Measurements from ENCODE around the gene CNTN5. TPM values are rescaled to one million over a fixed set of nuclear protein-coding genes. Genes with fewer than 3 reads are reported as not detected.

Gene CNTN5
- total and polyA plus RNA-seq, 2 donors (not counting 1 experiment from before 2014, with no cell fraction given): not detected

DNA sequence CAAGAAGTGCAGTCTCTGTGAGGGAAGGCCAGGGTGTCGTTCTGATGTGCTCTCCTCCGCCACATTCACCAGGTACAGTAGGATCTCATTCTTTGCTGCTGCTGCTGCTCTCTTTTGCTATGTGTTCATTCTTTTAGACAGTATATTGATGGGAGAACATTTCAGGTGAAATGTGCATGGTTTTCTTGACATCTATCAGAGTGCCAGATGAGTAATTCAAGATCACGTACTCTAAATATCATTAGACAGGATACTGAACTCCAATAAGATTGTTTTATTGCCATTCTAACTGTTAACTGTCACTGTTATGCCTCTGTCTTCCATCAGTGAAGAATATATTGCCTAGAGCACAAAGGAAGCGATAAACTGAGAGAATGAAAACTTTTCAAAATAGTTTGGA lies 895.3 kb downstream of the CNTN5 start:
- Histone ChIP-seq H3K9me3 (ENCODE audit: control extremely low read depth in 1 of 3, control insufficient read depth in 2 of 3, insufficient read depth in 1 of 3, low read length in 2 of 3) (peaks cover 0 to 3% (median 0%) of the 10 kb centered on the region in 3 donors), H3K36me3 (replicated peaks in 1 of 2; ENCODE audit: control extremely low read depth in 1 of 2, control insufficient read depth in 1 of 2, extremely low read depth in 1 of 2, insufficient read depth in 2 of 2, low read length in 1 of 2) (no peaks in the 10 kb centered on the region), H3K4me1 (ENCODE audit: control insufficient read depth in 2 of 2, insufficient read depth in 2 of 2, low read length in 2 of 2) (no peaks in the 10 kb centered on the region), H3K9ac (ENCODE audit: low read length) (no peak overlapping the region), H3K4me2 (replicated peaks; ENCODE audit: low read depth, low read length, poor library complexity, severe bottlenecking) (no peak overlapping the region), H2AFZ (ENCODE audit: insufficient read depth, low read depth, low read length, poor library complexity, severe bottlenecking) (no peak overlapping the region), H3K27ac (ENCODE audit: low read length in 2 of 2) (no peak overlapping the region), H3K27me3 (replicated peaks in 1 of 4; ENCODE audit: control extremely low read depth in 1 of 4, control insufficient read depth in 3 of 4, insufficient read depth in 4 of 4, low read length in 3 of 4) (no peaks in the 10 kb centered on the region), H4K20me1 (ENCODE audit: control insufficient read depth, insufficient read depth, low read length, poor library complexity, severe bottlenecking) (no peaks in the 10 kb centered on the region), H3K4me3 (ENCODE audit: control extremely low read depth in 1 of 5, extremely low read depth in 1 of 5, insufficient read depth in 1 of 5, low read depth in 2 of 5, low read length in 4 of 5) (no peak overlapping the region), H3K79me2 (ENCODE audit: control insufficient read depth, insufficient read depth, low read length) (no peaks in the 10 kb centered on the region)
- peaks cover 9% of the 10 kb centered on the region for H3K9me3 Mint-ChIP-seq (ENCODE audit: insufficient read depth)
- ATAC-seq (ENCODE audit: low read depth): no peak
- ChIA-PET CTCF (no interaction called here), POLR2A (no interaction called here)
- H3K4me3 Mint-ChIP-seq: no peak overlapping the region
- DNase-seq: no peak
- intact Hi-C loops (cut with micrococcal nuclease): no loop called here
- no peaks in the 10 kb centered on the region for H3K27me3 Mint-ChIP-seq
- H3K4me1 Mint-ChIP-seq: no peaks in the 10 kb centered on the region
- H3K27ac Mint-ChIP-seq: no peak overlapping the region
- WGBS (ENCODE audit: insufficient coverage): 95% methylated on average over 2 of the region's 4 CpGs
- no peak for TF ChIP-seq EZH2 (IDR thresholded peaks at IDR 0.05; ENCODE audit: borderline replicate concordance, insufficient read depth, low read depth, low read length, poor library complexity, severe bottlenecking)
- TF ChIP-seq, protein P1, sequence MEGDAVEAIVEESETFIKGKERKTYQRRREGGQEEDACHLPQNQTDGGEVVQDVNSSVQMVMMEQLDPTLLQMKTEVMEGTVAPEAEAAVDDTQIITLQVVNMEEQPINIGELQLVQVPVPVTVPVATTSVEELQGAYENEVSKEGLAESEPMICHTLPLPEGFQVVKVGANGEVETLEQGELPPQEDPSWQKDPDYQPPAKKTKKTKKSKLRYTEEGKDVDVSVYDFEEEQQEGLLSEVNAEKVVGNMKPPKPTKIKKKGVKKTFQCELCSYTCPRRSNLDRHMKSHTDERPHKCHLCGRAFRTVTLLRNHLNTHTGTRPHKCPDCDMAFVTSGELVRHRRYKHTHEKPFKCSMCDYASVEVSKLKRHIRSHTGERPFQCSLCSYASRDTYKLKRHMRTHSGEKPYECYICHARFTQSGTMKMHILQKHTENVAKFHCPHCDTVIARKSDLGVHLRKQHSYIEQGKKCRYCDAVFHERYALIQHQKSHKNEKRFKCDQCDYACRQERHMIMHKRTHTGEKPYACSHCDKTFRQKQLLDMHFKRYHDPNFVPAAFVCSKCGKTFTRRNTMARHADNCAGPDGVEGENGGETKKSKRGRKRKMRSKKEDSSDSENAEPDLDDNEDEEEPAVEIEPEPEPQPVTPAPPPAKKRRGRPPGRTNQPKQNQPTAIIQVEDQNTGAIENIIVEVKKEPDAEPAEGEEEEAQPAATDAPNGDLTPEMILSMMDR (IDR thresholded peaks at IDR 0.05): no peak

DNA sequence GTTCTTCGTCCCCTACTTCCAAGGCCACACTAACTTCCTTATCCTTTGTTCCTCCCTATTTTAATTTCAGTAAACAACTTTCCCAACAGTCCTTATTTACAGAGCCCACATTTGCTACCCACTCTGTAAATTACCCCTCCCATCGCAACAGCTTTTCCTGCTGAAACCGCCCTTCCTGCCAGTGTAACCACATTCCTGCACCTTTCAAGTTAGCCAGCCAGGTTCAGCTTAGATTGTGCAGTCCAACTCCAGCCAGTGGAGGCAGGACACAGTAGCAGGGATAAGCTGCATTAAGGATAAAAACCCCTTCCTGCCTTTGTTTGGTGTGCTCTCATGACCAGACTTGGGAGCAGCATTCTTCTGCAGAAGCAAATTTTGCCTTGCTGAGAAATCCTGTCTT lies 898.0 kb downstream of the CNTN5 start:
- 91% methylated on average over 3 of the region's 3 CpGs for WGBS (ENCODE audit: insufficient coverage)
- H3K27me3 Mint-ChIP-seq: no peaks in the 10 kb centered on the region

More for the DNA sequence above, 898.0 kb downstream of the CNTN5 start:
- H3K9me3 ChIP-seq (ENCODE audit: control extremely low read depth in 1 of 3, control insufficient read depth in 2 of 3, insufficient read depth in 1 of 3, low read length in 2 of 3): peaks cover 0 to 3% (median 0%) of the 10 kb centered on the region in 3 donors
- no peak for DNase-seq
- no peak overlapping the region for H3K4me2 ChIP-seq (replicated peaks; ENCODE audit: low read depth, low read length, poor library complexity, severe bottlenecking)
- H4K20me1 ChIP-seq (ENCODE audit: control insufficient read depth, insufficient read depth, low read length, poor library complexity, severe bottlenecking): no peaks in the 10 kb centered on the region
- intact Hi-C loops (cut with micrococcal nuclease): no loop called here
- H3K79me2 ChIP-seq (ENCODE audit: control insufficient read depth, insufficient read depth, low read length): no peaks in the 10 kb centered on the region
- H3K9ac ChIP-seq (ENCODE audit: low read length): no peak overlapping the region
- no peak overlapping the region for H2AFZ ChIP-seq (ENCODE audit: insufficient read depth, low read depth, low read length, poor library complexity, severe bottlenecking)
- H3K4me1 ChIP-seq (ENCODE audit: control insufficient read depth in 2 of 2, insufficient read depth in 2 of 2, low read length in 2 of 2): no peaks in the 10 kb centered on the region
- no peaks in the 10 kb centered on the region for H3K27me3 ChIP-seq (replicated peaks in 1 of 4; ENCODE audit: control extremely low read depth in 1 of 4, control insufficient read depth in 3 of 4, insufficient read depth in 4 of 4, low read length in 3 of 4)
- peaks cover 12% of the 10 kb centered on the region for H3K9me3 Mint-ChIP-seq (ENCODE audit: insufficient read depth)
- no peak for ATAC-seq (ENCODE audit: low read depth)
- H3K4me1 Mint-ChIP-seq: no peaks in the 10 kb centered on the region
- H3K4me3 Mint-ChIP-seq: no peak overlapping the region
- ChIA-PET CTCF (no interaction called here), POLR2A (no interaction called here)
- no peak overlapping the region for H3K27ac Mint-ChIP-seq
- no peak overlapping the region for H3K27ac ChIP-seq (ENCODE audit: low read length in 2 of 2)
- TF ChIP-seq, protein P1 (IDR thresholded peaks at IDR 0.05): no peak
- no peak for TF ChIP-seq EZH2 (IDR thresholded peaks at IDR 0.05; ENCODE audit: borderline replicate concordance, insufficient read depth, low read depth, low read length, poor library complexity, severe bottlenecking)
- H3K4me3 ChIP-seq (ENCODE audit: control extremely low read depth in 1 of 5, extremely low read depth in 1 of 5, insufficient read depth in 1 of 5, low read depth in 2 of 5, low read length in 4 of 5): no peak overlapping the region
- no peaks in the 10 kb centered on the region for H3K36me3 ChIP-seq (replicated peaks in 1 of 2; ENCODE audit: control extremely low read depth in 1 of 2, control insufficient read depth in 1 of 2, extremely low read depth in 1 of 2, insufficient read depth in 2 of 2, low read length in 1 of 2)

Measured in B cell (primary cell).